HepG2 (cell line): Measurements from ENCODE around the gene P2RX6. TPM values are rescaled to one million over a fixed set of nuclear protein-coding genes. Genes with fewer than 3 reads are reported as not detected.

Experiments used
- ATAC-seq: fragments of 200-7000 bp; cut with Tn5 transposase; 3 replicates; pipeline ENCODE4 v1.9.1; 2020; ENCODE audit warnings: mild to moderate bottlenecking, moderate library complexity
- BruUV-seq: library from RNA; stranded (reverse); fragments of 400-500 nt; replicated peaks from 2 replicates; lab custom pipeline; 2021; lab: Mats Ljungman, UMichigan
- CTCF ChIA-PET: fragments of 300-600 bp; formaldehyde crosslinking; extraction: SDS; loops from one replicate; lab custom pipeline; 2021; ENCODE audit warnings: low total read pairs, inconsistent platforms, low intra/inter-chr PET ratio; lab: Yijun Ruan, JAX
- POLR2A ChIA-PET: fragments of 350-600 bp; sonication (Branson Sonifier 250); formaldehyde crosslinking; loops from one replicate; lab custom pipeline; 2020; ENCODE audit warnings: antibody characterized with exemption, inconsistent platforms; lab: Yijun Ruan, JAX
- DNase-seq: peaks from one replicate; pipeline ENCODE4 v3.0.0-alpha.2; 2015; ENCODE audit warnings: low spot score
- FAIRE-seq: peaks from 3 replicates; lab custom pipeline; 2011; peaks lifted over from hg19 to GRCh38; lab: Jason Lieb, UNC
- H2AFZ ChIP-seq: one replicate; pipeline ENCODE4 v1.6.1; 2011; ENCODE audit warnings: low read length, inconsistent platforms
- H3K27ac ChIP-seq: fragments of 300-600 bp; 3 replicates; pipeline ENCODE4 v1.8.0; 2011; ENCODE audit warnings: mixed run types, mild to moderate bottlenecking, mixed read lengths, low read length, inconsistent platforms; ENCODE audit not compliant: insufficient read depth; ENCODE audit errors: extremely low read length
- H3K27me3 ChIP-seq, 2 experiments: fragments of 200-600 bp in 1 of 2; 2 replicates in 1 of 2; 3 replicates in 1 of 2; pipeline versions ENCODE4 v1.6.0 to v1.8.0; 2011; ENCODE audit warnings: low read length in 2 of 2, mild to moderate bottlenecking in 2 of 2, moderate library complexity in 2 of 2, inconsistent platforms in 1 of 2; ENCODE audit not compliant: insufficient read depth in 2 of 2, control insufficient read depth in 1 of 2
- H3K36me3 ChIP-seq, 2 experiments: fragments of 200-600 bp in 1 of 2; replicated peaks in 1 of 2; 2 replicates in 1 of 2; 3 replicates in 1 of 2; pipeline versions ENCODE4 v1.5.1 to v1.8.0; 2011; ENCODE audit warnings: low read length in 2 of 2, inconsistent platforms in 1 of 2; ENCODE audit not compliant: insufficient read depth in 2 of 2, control insufficient read depth in 1 of 2
- H3K4me1 ChIP-seq: 2 replicates; pipeline ENCODE4 v1.5.1; 2012; ENCODE audit warnings: low read length, inconsistent platforms; ENCODE audit not compliant: insufficient read depth
- H3K4me2 ChIP-seq: 2 replicates; pipeline ENCODE4 v1.6.0; 2011; ENCODE audit warnings: low read depth, low read length, inconsistent platforms
- H3K4me3 ChIP-seq, 3 experiments: fragments of 200-600 bp in 1 of 3; sonication (generic), shearing (Covaris generic) in 1 of 3; replicated peaks in 1 of 3; 2 replicates each; pipeline ENCODE4 v1.5.1; 2011 to 2016; ENCODE audit warnings: low read length in 3 of 3, inconsistent platforms in 2 of 3, low read depth in 2 of 3, mild to moderate bottlenecking in 2 of 3, control low read depth in 1 of 3, mixed read lengths in 1 of 3; ENCODE audit not compliant: insufficient read depth in 1 of 3
- H3K79me2 ChIP-seq: one replicate; pipeline ENCODE4 v1.6.1; 2011; ENCODE audit warnings: low read length, inconsistent platforms; ENCODE audit not compliant: insufficient read depth
- H3K9ac ChIP-seq: 2 replicates; pipeline ENCODE4 v1.6.0; 2011; ENCODE audit warnings: mild to moderate bottlenecking, low read depth, low read length, inconsistent platforms; ENCODE audit not compliant: insufficient read depth
- H3K9me3 ChIP-seq: 2 replicates; pipeline ENCODE4 v1.5.1; 2012; ENCODE audit warnings: mild to moderate bottlenecking, low read length
- H4K20me1 ChIP-seq: 2 replicates; pipeline ENCODE4 v1.6.0; 2011; ENCODE audit warnings: inconsistent platforms, mild to moderate bottlenecking, low read length, moderate library complexity; ENCODE audit not compliant: insufficient read depth
- BHLHE40 ChIP-seq: IDR thresholded peaks from 2 replicates; pipeline ENCODE4 v1.6.1; 2011; ENCODE audit warnings: low read length, improper control_type of control experiment
- HOXA3 ChIP-seq: sonication (generic); formaldehyde crosslinking; IDR thresholded peaks from 2 replicates; pipeline ENCODE4 v1.5.0; 2020; ENCODE audit warnings: missing genetic modification reagents
- LCORL ChIP-seq, 2 experiments: fragments of 450-650 bp in 1 of 2; sonication (generic) in 1 of 2; formaldehyde crosslinking in 1 of 2; IDR thresholded peaks; 2 replicates each; pipeline versions ENCODE4 v1.5.0 to v1.6.1; 2017 to 2020; ENCODE audit warnings: antibody characterized with exemption in 1 of 2, missing genetic modification reagents in 1 of 2
- NFE2L1 ChIP-seq: sonication (generic); formaldehyde crosslinking; IDR thresholded peaks from 2 replicates; pipeline ENCODE4 v1.4.0; 2020; ENCODE audit warnings: missing genetic modification reagents, mild to moderate bottlenecking, borderline replicate concordance
- SOX5 ChIP-seq: IDR thresholded peaks from 2 replicates; pipeline ENCODE4 v1.6.1; 2016; ENCODE audit warnings: borderline replicate concordance
- ZFP62 ChIP-seq: sonication (generic); formaldehyde crosslinking; IDR thresholded peaks from 2 replicates; pipeline ENCODE4 v1.4.0; 2020; ENCODE audit warnings: missing genetic modification reagents
- ZNF207 ChIP-seq: fragments of 450-650 bp; IDR thresholded peaks from 2 replicates; pipeline ENCODE4 v1.6.1; 2016; ENCODE audit warnings: antibody characterized with exemption, borderline replicate concordance
- ZNF235 ChIP-seq: sonication (generic); formaldehyde crosslinking; IDR thresholded peaks from 2 replicates; pipeline ENCODE4 v1.8.1; 2023; ENCODE audit warnings: mild to moderate bottlenecking, missing genetic modification reagents, borderline replicate concordance
- ZNF552 ChIP-seq: sonication (generic); formaldehyde crosslinking; IDR thresholded peaks from 2 replicates; pipeline ENCODE4 v1.9.0; 2022; ENCODE audit warnings: missing genetic modification reagents, mild to moderate bottlenecking, borderline replicate concordance
- ZNF775 ChIP-seq: sonication (generic); formaldehyde crosslinking; IDR thresholded peaks from 2 replicates; pipeline ENCODE4 v1.4.0; 2020; ENCODE audit warnings: missing genetic modification reagents, mild to moderate bottlenecking, moderate library complexity, borderline replicate concordance
- ZSCAN20 ChIP-seq: sonication (generic); formaldehyde crosslinking; IDR thresholded peaks from 2 replicates; pipeline ENCODE4 v1.4.0; 2020; ENCODE audit warnings: missing genetic modification reagents, mild to moderate bottlenecking, borderline replicate concordance
- WGBS: methylation state at CpG from one replicate; pipeline ENCODE4 v1.1.6; 2017; ENCODE audit warnings: low lambda C conversion rate; 5-methylcytosine and 5-hydroxymethylcytosine counted together
- in situ Hi-C: cut with HindIII; loops from 2 replicates; pipeline ENCODE4 v1.10.0; 2017; ENCODE audit warnings: low pct_unique_long_range_greater_than_20kb; ENCODE audit not compliant: extremely low pct_ligation_motif_present
- intact Hi-C: fragments of 100-400 bp; cut with micrococcal nuclease; formaldehyde crosslinking; loops from one replicate; pipeline ENCODE4 v1.10.0; 2022; ENCODE audit not compliant: unreplicated experiment
- polyA plus RNA-seq, 8 experiments: library from polyadenylated mRNA; depleted of rRNA in 3 of 8; stranded (reverse) in 7 of 8; unstranded in 1 of 8; fragments of >200 nt; fragmentation: Illumina TruSeq in 4 of 8; extraction: Trizol in 4 of 8; gene quantifications; 2 replicates each; pipeline versions ENCODE4 v1.2.1 to v1.2.3, GENCODE V29; 2011 to 2016; ENCODE audit warnings: low read depth in 4 of 8, missing spikeins in 1 of 8, mixed read lengths in 1 of 8; ENCODE audit not compliant: insufficient read depth in 1 of 8
- total RNA-seq, 5 experiments: library from RNA; depleted of rRNA; stranded (reverse); fragments of >200 nt; fragmentation: Illumina TruSeq; extraction: Trizol; gene quantifications; 2 replicates each; pipeline ENCODE4 v1.2.3, GENCODE V29; 2016; ENCODE audit warnings: low read depth in 1 of 5
- TF ChIP-seq, protein P1 (sequence below): IDR thresholded peaks from 2 replicates; pipeline ENCODE4 v1.6.1; 2018; ENCODE audit warnings: missing genetic modification reagents, mild to moderate bottlenecking, missing compliant biosample characterization
- TF ChIP-seq, protein P2 (sequence below): sonication (generic); formaldehyde crosslinking; IDR thresholded peaks from 2 replicates; pipeline ENCODE4 v1.4.0; 2020; ENCODE audit warnings: missing genetic modification reagents
- TF ChIP-seq, protein P3 (sequence below): sonication (generic); formaldehyde crosslinking; IDR thresholded peaks from 2 replicates; pipeline ENCODE4; 2020; ENCODE audit warnings: missing genetic modification reagents, mild to moderate bottlenecking, borderline replicate concordance

Gene P2RX6
- total and polyA plus RNA-seq, 2 of the 13 experiments (the other 11 are each of a cell fraction or from before 2014, with no cell fraction given), result 0.04 to 0.12 TPM

DNA sequence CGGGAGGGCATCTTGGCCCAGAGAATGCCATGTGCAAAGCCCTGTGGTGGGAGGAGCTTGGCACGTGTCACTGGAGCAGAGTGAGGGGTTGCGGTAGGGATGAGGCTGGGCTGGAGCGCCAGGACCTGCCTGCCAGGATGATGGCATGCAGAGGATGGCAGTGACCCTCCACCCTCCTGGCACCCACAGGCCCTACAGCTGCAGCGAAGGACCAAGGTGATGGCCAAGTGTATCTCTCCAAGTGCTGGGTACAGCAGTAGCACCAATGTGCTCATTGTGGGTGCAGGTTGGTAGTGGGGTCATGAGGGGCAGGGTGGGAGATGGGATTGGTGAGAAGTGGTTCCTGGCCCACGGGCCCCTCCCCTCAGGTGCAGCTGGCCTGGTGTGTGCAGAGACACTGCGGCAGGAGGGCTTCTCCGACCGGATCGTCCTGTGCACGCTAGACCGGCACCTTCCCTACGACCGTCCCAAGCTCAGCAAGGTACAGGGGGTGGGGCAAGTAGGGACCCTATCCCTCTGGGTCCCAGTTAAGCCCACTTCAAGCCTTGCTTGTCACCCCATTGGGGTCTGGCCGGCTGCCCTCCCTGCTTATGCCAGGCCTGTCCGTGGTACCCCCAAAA is 40.5 kb upstream of the P2RX6 start:
- FAIRE-seq (no peak), ATAC-seq (no peak), DNase-seq (no peak)
- Histone ChIP-seq H3K27me3 (no peaks in the 10 kb centered on the region), H3K4me2 (no peak overlapping the region), H3K36me3 (no peaks in the 10 kb centered on the region), H3K4me1 (peaks cover 13% of the 10 kb centered on the region), H3K9me3 (0 out of 2 replicates have a peak, but pooled peaks cover 4% of the 10 kb centered on the region), H2AFZ (no peak overlapping the region), H3K27ac (no peak overlapping the region), H4K20me1 (no peaks in the 10 kb centered on the region), H3K4me3 (no peak overlapping the region), H3K9ac (no peak overlapping the region), H3K79me2 (no peaks in the 10 kb centered on the region)
- POLR2A ChIA-PET, result interaction anchor here (5.1 kb wide), 1 partner anchor 7 kb away, joined by 33 read pairs; the partner anchor contains the start of gene LZTR1
- TF ChIP-seq HOXA3 (CRISPR knock-in tag), result no peak
- TF ChIP-seq, protein P1, sequence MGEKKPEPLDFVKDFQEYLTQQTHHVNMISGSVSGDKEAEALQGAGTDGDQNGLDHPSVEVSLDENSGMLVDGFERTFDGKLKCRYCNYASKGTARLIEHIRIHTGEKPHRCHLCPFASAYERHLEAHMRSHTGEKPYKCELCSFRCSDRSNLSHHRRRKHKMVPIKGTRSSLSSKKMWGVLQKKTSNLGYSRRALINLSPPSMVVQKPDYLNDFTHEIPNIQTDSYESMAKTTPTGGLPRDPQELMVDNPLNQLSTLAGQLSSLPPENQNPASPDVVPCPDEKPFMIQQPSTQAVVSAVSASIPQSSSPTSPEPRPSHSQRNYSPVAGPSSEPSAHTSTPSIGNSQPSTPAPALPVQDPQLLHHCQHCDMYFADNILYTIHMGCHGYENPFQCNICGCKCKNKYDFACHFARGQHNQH (CRISPR knock-in tag), result no peak
- TF ChIP-seq LCORL (IDR thresholded peaks at IDR 0.05), result no peak
- no peak for TF ChIP-seq LCORL (CRISPR knock-in tag; IDR thresholded peaks at IDR 0.05)
- TF ChIP-seq, protein P2, sequence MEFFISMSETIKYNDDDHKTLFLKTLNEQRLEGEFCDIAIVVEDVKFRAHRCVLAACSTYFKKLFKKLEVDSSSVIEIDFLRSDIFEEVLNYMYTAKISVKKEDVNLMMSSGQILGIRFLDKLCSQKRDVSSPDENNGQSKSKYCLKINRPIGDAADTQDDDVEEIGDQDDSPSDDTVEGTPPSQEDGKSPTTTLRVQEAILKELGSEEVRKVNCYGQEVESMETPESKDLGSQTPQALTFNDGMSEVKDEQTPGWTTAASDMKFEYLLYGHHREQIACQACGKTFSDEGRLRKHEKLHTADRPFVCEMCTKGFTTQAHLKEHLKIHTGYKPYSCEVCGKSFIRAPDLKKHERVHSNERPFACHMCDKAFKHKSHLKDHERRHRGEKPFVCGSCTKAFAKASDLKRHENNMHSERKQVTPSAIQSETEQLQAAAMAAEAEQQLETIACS, result no peak
- TF ChIP-seq ZNF552 (CRISPR knock-in tag), result no peak
- TF ChIP-seq SOX5 (CRISPR knock-in tag), result no peak
- no peak for TF ChIP-seq ZNF775
- TF ChIP-seq ZNF235 (CRISPR knock-in tag), result no peak
- TF ChIP-seq BHLHE40, result no peak
- TF ChIP-seq ZSCAN20 (CRISPR knock-in tag), result no peak
- no peak for TF ChIP-seq ZFP62 (CRISPR knock-in tag)
- TF ChIP-seq, protein P3, sequence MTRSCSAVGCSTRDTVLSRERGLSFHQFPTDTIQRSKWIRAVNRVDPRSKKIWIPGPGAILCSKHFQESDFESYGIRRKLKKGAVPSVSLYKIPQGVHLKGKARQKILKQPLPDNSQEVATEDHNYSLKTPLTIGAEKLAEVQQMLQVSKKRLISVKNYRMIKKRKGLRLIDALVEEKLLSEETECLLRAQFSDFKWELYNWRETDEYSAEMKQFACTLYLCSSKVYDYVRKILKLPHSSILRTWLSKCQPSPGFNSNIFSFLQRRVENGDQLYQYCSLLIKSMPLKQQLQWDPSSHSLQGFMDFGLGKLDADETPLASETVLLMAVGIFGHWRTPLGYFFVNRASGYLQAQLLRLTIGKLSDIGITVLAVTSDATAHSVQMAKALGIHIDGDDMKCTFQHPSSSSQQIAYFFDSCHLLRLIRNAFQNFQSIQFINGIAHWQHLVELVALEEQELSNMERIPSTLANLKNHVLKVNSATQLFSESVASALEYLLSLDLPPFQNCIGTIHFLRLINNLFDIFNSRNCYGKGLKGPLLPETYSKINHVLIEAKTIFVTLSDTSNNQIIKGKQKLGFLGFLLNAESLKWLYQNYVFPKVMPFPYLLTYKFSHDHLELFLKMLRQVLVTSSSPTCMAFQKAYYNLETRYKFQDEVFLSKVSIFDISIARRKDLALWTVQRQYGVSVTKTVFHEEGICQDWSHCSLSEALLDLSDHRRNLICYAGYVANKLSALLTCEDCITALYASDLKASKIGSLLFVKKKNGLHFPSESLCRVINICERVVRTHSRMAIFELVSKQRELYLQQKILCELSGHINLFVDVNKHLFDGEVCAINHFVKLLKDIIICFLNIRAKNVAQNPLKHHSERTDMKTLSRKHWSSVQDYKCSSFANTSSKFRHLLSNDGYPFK (CRISPR knock-in tag), result no peak
- TF ChIP-seq NFE2L1 (CRISPR knock-in tag), result no peak
- no peak for TF ChIP-seq ZNF207
- intact Hi-C loops (no loop called here), in situ Hi-C loops (no loop called here)
- 84% methylated on average over 5 of the region's 16 CpGs for WGBS
- no TSS peak for BruUV-seq
- CTCF ChIA-PET, result no interaction called here
